Stomach (tissue), 9 donors: ENCODE data around the gene NPAS2. TPM values are rescaled to one million over a fixed set of nuclear protein-coding genes. Genes with fewer than 3 reads are reported as not detected.

Experiments
- DNase-seq, 2 donors: peaks; one replicate each; pipeline versions ENCODE4 v3.0.0 to v3.0.0-alpha.2; 2013 to 2019
- H3K27ac ChIP-seq, 5 donors: fragments of 200-600 bp in 4 of 5; sonication (generic) in 4 of 5; one replicate each; pipeline ENCODE4 v1.5.1; 2013 to 2019; ENCODE audit warnings: mild to moderate bottlenecking in 1 of 5, moderate library complexity in 1 of 5
- H3K27me3 ChIP-seq, 3 donors: fragments of 200-600 bp; sonication (generic); one replicate each; pipeline ENCODE4 v1.5.1; 2017 to 2019; ENCODE audit warnings: mixed run types in 1 of 3
- H3K36me3 ChIP-seq, 4 donors: fragments of 200-600 bp; sonication (generic); 1 replicate in 3 of 4; 2 replicates in 1 of 4; pipeline ENCODE4 v1.5.1; 2016 to 2019
- H3K4me1 ChIP-seq, 4 donors: fragments of 200-600 bp; sonication (generic); one replicate each; pipeline ENCODE4 v1.5.1; 2016 to 2019
- H3K4me3 ChIP-seq, 4 donors: fragments of 200-600 bp; sonication (generic) in 3 of 4; one replicate each; pipeline ENCODE4 v1.5.1; 2016 to 2019; ENCODE audit warnings: mild to moderate bottlenecking in 1 of 4
- H3K9me3 ChIP-seq, 4 donors: fragments of 200-600 bp; sonication (generic); one replicate each; pipeline ENCODE4 v1.5.1; 2016 to 2019
- CTCF ChIP-seq, 7 experiments: fragments of 450-650 bp in 4 of 7; fragments of 200-600 bp in 3 of 7; sonication (generic) in 3 of 7; IDR thresholded peaks; one replicate each; pipeline ENCODE4 v1.5.1; 2016 to 2019; ENCODE audit warnings: antibody characterized with exemption in 7 of 7, control low read depth in 2 of 7, mild to moderate bottlenecking in 1 of 7
- EP300 ChIP-seq: sonication (generic); formaldehyde crosslinking; IDR thresholded peaks from one replicate; pipeline ENCODE4 v1.6.1; 2017; ENCODE audit warnings: antibody characterized with exemption
- POLR2A ChIP-seq, 4 donors: fragments of 450-650 bp; IDR thresholded peaks; one replicate each; pipeline ENCODE4 v1.6.1; 2016; ENCODE audit warnings: antibody characterized with exemption in 4 of 4, control low read depth in 2 of 4, mild to moderate bottlenecking in 1 of 4, moderate library complexity in 1 of 4
- POLR2AphosphoS5 ChIP-seq, 3 donors: sonication (generic); formaldehyde crosslinking; IDR thresholded peaks; one replicate each; pipeline ENCODE4 v1.6.1; 2016; ENCODE audit warnings: antibody characterized with exemption in 3 of 3
- WGBS, 5 donors: extraction: QIAGEN DNeasy Blood & Tissue Kit in 3 of 5; methylation state at CpG; one replicate each; pipeline versions ENCODE4 v1.1.5 to v1.1.7; 2013 to 2018; 5-methylcytosine and 5-hydroxymethylcytosine counted together
- intact Hi-C: fragments of 100-400 bp; cut with DNase I; formaldehyde crosslinking; loops from one replicate; pipeline ENCODE4 v1.15.1; 2023; ENCODE audit warnings: low total_unique reads
- polyA plus RNA-seq, 3 donors: library from polyadenylated mRNA; stranded (reverse); fragments of 200-250 nt; gene quantifications; one replicate each; pipeline ENCODE4 v1.2.3, GENCODE V29; 2013
- total RNA-seq, 5 donors: library from RNA; depleted of rRNA; stranded (reverse); fragments of >200 nt; gene quantifications; one replicate each; pipeline versions ENCODE4 v1.1.0 to v1.2.3, GENCODE V29; 2014 to 2016
- donor health status: healthy with polysubstance abuse.
- donor health status: Bipolar disorder and iron deficiency.
- donor health status: healthy.

The NPAS2 gene
- total and polyA plus RNA-seq, 8 donors: 13.1 to 148 (median 28.0) TPM

- Histone ChIP-seq H3K36me3 (peaks cover 41 to 43% (median 42%) of the 10 kb centered on the region in 4 donors), H3K27me3 (no peaks in the 10 kb centered on the region), H3K4me3 (peak overlapping the region; percentile 70 to 92 (median 82)), H3K27ac (peak overlapping the region; percentile 87 to 94 (median 91)), H3K9me3 (no peaks in the 10 kb centered on the region), H3K4me1 (peaks cover 13 to 57% (median 37%) of the 10 kb centered on the region in 4 donors)
- TF ChIP-seq CTCF (IDR thresholded peaks at IDR 0.05) (no peak), POLR2AphosphoS5 (IDR thresholded peaks at IDR 0.05) (no peak)
- 1% methylated on average over 23 to 26 of the region's 26 CpGs for WGBS, 5 donors
- intact Hi-C loops: no loop called here
- no peak for DNase-seq
Measured at GRCh38 chr2:101002562-101003277, 182.8 kb downstream of the NPAS2 start.

- intact Hi-C loops: no loop called here
- H3K4me3 ChIP-seq: peak overlapping the region; percentile 70 to 92 (median 82)
- peak overlapping the region; percentile 11 to 94 (median 91) for H3K27ac ChIP-seq
- 9 to 15% (median 13%) methylated on average over 12 of the region's 12 CpGs for whole genome bisulfite sequencing, 5 donors
- H3K4me1 ChIP-seq: peaks cover 13 to 60% (median 39%) of the 10 kb centered on the region in 4 donors
- peak in 1 of 2 donors; percentile 44 for DNase-seq
- H3K27me3 ChIP-seq: no peaks in the 10 kb centered on the region
- H3K9me3 ChIP-seq: no peaks in the 10 kb centered on the region
- H3K36me3 ChIP-seq: peaks cover 47 to 48% (median 48%) of the 10 kb centered on the region in 4 donors
- TF ChIP-seq CTCF (IDR thresholded peaks at IDR 0.05) (no peak), POLR2AphosphoS5 (IDR thresholded peaks at IDR 0.05) (no peak), POLR2A (IDR thresholded peaks at IDR 0.05) (no peak), EP300 (no peak)
Measured at GRCh38 chr2:101003278-101003775, 183.4 kb downstream of the NPAS2 start.

GRCh38 chr2:101004620-101005325, 184.8 kb downstream of the NPAS2 start:
- Histone ChIP-seq H3K27me3 (no peaks in the 10 kb centered on the region), H3K27ac (peak overlapping the region in 2 of 5 donors; percentile 7 to 51), H3K4me3 (peak overlapping the region in 2 of 4 donors; percentile 86 to 92), H3K36me3 (peaks cover 53 to 63% (median 61%) of the 10 kb centered on the region in 4 donors), H3K9me3 (no peaks in the 10 kb centered on the region), H3K4me1 (peaks cover 13 to 63% (median 40%) of the 10 kb centered on the region in 4 donors)
- intact Hi-C loops: no loop called here
- no peak for DNase-seq
- 82 to 87% (median 87%) methylated on average over 12 of the region's 12 CpGs for WGBS, 5 donors
- no peak for TF ChIP-seq EP300
- TF ChIP-seq POLR2AphosphoS5 (IDR thresholded peaks at IDR 0.05): no peak
- no peak for TF ChIP-seq CTCF (IDR thresholded peaks at IDR 0.05)
- TF ChIP-seq POLR2A (IDR thresholded peaks at IDR 0.05): no peak

- peaks cover 13 to 63% (median 41%) of the 10 kb centered on the region in 4 donors for H3K4me1 ChIP-seq
- intact Hi-C loops: no loop called here
- H3K4me3 ChIP-seq: no peak overlapping the region
- no peak for DNase-seq
- TF ChIP-seq POLR2AphosphoS5 (IDR thresholded peaks at IDR 0.05) (no peak), EP300 (no peak), CTCF (IDR thresholded peaks at IDR 0.05) (no peak), POLR2A (IDR thresholded peaks at IDR 0.05) (no peak)
- 62 to 70% (median 65%) methylated on average over 4 of the region's 4 CpGs for WGBS, 5 donors
- H3K9me3 ChIP-seq: no peaks in the 10 kb centered on the region
- H3K36me3 ChIP-seq: peaks cover 66 to 77% (median 75%) of the 10 kb centered on the region in 4 donors
- H3K27me3 ChIP-seq: no peaks in the 10 kb centered on the region
- H3K27ac ChIP-seq: no peak overlapping the region
Measured at GRCh38 chr2:101006065-101006715, 186.3 kb downstream of the NPAS2 start.
